ENCODE data around the gene RPA3. TPM values are rescaled to one million over a fixed set of nuclear protein-coding genes. Genes with fewer than 3 reads are reported as not detected.

RPA3 gene
- total RNA-seq, 2 donors from 2014 or later = 150 to 163 TPM

DNA sequence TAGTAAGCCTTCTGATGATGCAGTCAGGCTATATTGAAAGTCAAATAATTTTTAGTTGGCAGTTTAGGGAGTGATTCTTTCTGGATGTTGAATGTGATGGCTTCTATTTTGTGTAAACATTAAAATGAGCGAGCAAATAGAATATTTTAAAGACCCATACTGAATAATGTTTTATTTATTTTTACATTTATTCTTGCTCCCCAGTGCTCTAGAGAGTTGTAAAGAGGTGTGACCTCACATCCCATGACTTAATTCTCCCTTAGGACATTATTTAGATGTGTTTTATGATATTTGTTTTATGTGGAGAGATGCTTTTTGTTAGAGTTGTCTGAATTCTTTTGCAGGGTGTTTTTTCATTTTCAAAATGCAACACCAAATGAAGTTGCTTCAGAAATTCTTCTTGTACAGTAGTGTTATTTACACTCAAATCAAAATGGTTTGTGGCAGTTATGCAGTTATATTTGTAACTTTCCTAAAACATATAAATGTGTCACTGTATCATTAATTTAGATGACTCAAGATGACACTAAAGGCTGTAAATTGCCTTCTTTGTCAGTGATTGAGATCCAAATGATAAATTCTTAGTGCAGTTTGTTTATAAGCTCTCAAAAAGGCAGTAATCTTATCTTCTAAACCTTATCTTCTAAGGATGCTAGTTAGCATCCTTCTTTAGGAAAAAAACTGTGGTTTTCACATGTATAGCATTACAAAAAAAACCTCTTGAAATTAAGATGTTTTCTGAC, 65.4 kb downstream of the RPA3 start:
- no peak for DNase-seq (ENCODE audit: low spot score in 2 of 2)
- H3K36me3 Mint-ChIP-seq = peaks cover 10 to 18% of the 10 kb centered on the region in 2 donors
- peaks cover 0 to 7% of the 10 kb centered on the region in 2 donors for H3K9me3 Mint-ChIP-seq
- no peak for ATAC-seq
- H3K27ac Mint-ChIP-seq = no peak overlapping the region

DNA sequence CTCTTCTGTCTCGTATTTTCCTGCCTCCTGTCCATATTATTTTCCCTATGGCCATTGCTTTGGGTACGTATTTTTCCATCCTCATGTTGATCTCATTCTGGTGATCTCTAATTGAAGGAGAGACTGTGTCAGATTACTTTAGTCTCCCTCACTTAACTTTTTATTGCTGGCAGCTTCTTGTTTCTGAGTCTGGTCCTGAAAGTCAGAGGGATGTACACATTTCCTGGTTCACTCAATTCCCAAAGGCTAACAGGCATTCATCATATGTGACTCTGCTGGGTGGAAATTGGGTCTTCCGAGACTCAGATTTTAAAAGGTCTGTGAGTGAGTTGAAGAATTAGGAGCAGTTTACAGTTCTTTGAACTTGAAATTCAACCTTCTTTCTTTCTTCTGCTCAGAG, 66.9 kb downstream of the RPA3 start:
- H3K36me3 Mint-ChIP-seq = peaks cover 3 to 6% of the 10 kb centered on the region in 2 donors
- no peak for ATAC-seq

DNA sequence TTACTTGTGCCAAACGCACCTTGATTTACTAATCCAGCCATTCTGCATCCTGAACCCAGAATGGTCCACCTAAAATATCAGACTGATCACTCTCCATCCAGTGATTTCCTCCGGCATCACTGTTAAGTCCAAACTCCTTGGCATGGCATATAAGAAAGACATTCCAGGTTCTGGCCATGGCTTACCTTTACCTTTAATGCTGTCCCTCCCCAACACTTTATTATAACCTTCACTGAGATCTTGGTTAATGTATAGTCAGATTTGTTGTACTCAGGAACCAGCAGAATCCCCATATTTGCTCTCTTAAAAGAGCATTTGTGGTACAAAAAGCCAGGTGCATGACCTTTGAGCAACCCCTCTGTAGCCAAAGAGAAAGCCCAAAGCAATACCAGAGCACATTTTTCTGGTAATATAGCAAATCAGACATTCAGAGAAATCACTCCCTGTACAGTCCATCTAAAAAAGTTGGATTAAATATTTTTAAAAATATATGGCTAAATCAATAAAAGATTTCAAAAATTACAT, 67.7 kb downstream of the RPA3 start:
- DNase-seq (ENCODE audit: low spot score in 2 of 2) = no peak
- no peak for ATAC-seq
- Mint-ChIP-seq H3K9me3 (no peaks in the 10 kb centered on the region), H3K36me3 (peaks cover 0 to 11% of the 10 kb centered on the region in 2 donors), H3K27ac (no peak overlapping the region)

More for the DNA sequence above, 66.9 kb downstream of the RPA3 start:
- Mint-ChIP-seq H3K9me3 (no peaks in the 10 kb centered on the region), H3K27ac (peak overlapping the region in 1 of 2 donors; percentile 34)
- DNase-seq (ENCODE audit: low spot score in 2 of 2) = no peak

DNA sequence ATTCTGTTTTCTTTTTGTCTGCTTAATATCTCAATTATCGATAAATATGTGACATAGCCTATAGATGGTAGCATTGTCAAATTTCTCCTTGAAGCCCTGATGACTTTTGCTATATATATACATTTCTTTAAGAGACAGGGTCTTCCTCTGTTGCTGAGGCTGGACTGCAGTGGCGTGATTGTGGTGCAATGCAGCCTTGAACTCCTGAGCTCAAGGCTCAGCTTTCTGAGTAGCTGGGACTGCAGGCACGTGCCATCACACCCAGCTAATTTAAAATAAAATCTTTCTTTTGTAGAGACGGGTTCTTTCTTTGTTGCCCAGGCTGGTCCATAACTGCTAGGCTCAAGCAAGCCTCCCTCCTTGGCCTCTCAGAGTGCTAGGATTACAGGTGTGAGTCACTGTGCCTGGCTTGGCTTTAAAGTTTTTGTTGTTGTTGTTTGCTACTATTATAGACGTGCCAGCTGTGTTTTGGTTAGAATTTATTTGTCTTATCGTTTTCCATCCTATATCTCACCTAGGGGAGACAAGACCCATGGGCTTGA, 70.8 kb downstream of the RPA3 start:
- DNase-seq (ENCODE audit: low spot score in 2 of 2) (no peak), ATAC-seq (no peak)
- Mint-ChIP-seq H3K9me3 (no peaks in the 10 kb centered on the region), H3K36me3 (peaks cover 0 to 37% of the 10 kb centered on the region in 2 donors), H3K27ac (no peak overlapping the region)

DNA sequence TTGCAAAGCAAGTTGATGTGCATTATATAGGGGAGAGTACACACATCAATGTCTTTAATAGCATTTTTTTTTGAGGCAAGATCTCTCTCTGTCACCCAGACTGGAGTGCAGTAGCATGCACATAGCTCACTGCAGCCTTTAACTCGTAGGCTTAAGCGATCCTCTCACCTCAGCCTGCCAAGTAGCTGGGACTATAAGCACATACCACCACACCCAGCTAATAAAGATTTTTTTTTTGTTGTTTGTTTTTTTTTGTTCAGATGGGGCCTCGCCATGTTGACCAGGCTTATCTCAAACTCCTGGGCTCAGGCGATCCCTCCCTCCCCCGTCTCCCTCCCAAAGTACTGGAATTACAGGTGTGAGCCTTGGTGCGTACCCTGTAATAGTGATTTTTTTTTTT, 76.3 kb downstream of the RPA3 start:
- peaks cover 26 to 54% of the 10 kb centered on the region in 2 donors for H3K36me3 Mint-ChIP-seq
- DNase-seq (ENCODE audit: low spot score in 2 of 2) (no peak), ATAC-seq (no peak)
- H3K27ac Mint-ChIP-seq = peak overlapping the region in 1 of 2 donors; percentile 98
- H3K9me3 Mint-ChIP-seq = no peaks in the 10 kb centered on the region

DNA sequence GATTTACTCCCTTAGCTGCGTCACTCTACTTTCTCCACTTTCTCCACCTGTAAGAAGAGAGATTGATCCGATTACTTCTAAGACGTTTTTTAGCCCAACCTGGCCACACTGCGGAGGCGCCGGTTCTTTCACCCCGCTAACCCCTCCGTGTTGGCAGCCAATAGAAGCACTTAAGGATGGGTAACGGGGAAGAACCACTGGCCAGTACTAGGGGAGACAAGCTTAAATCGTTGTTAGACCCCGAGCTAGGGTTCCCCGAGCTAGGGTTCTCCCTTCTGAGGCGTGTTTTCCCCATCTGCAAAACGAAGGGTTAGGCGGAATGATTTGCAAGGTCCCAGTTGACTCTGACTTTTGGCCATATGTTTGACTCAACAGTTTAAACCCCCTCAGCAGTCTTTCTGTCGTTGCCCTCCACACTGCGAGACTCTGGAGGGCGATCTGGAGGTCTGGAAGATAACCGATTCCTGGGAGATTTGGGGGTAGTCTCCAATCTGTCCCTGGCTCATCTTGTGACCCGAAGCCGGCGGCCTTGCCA, 77.2 kb downstream of the RPA3 start:
- Mint-ChIP-seq H3K27ac (peak overlapping the region; percentile 98), H3K36me3 (peaks cover 26 to 53% of the 10 kb centered on the region in 2 donors), H3K9me3 (no peaks in the 10 kb centered on the region)
- DNase-seq (ENCODE audit: low spot score in 2 of 2) = no peak
- ATAC-seq = peak in 1 of 2 donors; percentile 3

DNA sequence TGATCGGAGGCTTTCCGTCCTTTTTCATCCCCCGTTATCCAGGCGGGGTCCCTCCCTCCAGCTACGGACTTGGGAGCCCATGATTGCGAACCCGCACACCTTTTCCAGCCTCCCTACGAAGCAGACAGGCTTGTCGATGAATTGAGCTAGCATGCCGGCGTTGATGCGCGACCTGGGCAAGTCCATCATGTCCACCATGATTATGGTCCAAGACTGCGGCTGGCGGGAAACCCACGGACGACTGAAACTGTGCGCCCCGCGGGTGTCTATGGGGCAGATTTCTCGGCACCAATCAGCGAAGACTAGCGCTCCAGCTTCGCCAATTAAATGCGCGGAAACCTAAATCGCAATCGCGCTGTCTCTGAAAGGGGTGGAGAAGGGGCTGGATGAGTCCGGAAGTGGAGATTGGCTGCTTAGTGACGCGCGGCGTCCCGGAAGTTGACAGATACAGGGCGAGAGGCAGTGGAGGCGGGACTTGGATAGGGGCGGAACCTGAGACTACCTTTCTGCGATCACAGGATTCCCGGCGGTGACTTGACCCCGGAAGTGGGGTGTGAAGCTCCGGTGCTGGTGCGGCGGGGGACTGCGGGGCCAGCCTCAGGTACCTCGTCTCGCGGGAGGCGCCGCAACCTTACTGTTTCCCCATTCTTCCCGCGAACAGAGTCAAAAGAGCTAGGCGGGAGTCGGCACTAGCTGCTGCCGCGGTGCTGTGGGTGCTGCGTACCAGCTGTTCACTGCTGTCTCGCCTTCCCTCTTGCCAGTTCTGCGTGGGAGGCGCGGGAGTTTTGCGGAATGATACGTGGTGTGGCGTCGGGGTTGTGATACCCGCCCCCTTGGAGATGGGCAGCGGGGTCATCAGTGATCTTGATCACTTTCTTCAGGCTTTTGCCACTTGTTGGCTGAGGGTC, 77.9 kb downstream of the RPA3 start, which contains the start of gene UMAD1:
Gene UMAD1 (plus strand): TSS at position 532 of the 908 bp plus-strand sequence. CDS start 32,620 bp downstream, outside the sequence.
- Mint-ChIP-seq H3K27ac (peak within 1 kb of the TSS; percentile 98), H3K36me3 (peaks cover 26 to 46% of the 10 kb centered on the region in 2 donors), H3K9me3 (no peaks in the 10 kb centered on the region)
- peak; percentile 91 to 99 for DNase-seq (ENCODE audit: low spot score in 2 of 2)
- peak; percentile 96 to 97 for ATAC-seq

DNA sequence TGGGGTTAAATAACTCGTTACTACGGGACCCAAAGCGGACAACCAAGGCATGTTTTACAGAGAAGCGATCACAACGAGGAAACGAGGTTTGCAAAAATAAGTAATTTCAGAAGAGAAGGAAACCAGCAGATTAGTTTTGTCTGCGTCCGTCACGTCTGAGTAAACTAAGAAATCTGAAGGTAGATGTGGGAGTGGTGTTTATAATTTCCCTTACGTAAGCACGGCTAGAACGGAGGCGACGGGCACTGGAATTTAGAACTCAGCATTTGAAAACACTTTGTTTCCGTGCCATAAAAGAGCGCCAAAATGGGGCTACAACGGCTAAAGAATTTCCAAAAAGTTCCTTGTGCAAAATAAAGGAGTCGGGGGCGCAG, 78.6 kb downstream of the RPA3 start:
- DNase-seq (ENCODE audit: low spot score in 2 of 2) = no peak

DNA sequence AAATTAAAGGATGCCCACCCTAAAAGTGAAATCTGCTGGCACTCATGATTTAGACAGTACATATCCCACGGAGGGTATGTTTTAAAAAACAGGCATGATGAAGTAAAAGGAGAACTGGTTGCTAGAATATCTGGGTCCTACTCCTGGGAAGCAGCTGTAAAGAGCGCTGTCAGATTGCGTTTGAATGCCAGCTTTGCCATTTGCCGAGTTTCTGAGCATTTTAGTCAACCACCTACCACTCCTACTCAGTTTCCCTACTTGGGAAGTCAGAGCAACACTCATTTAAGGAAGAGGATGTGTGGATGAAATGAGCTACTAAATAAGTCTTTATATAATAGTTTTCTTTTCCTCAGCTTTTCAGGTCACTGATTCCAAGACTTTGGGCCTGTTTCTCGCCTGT, 79.0 kb downstream of the RPA3 start:
- no peak for DNase-seq (ENCODE audit: low spot score in 2 of 2)
- peak overlapping the region; percentile 92 to 98 for H3K27ac Mint-ChIP-seq
- no peaks in the 10 kb centered on the region for H3K9me3 Mint-ChIP-seq
- peaks cover 26 to 39% of the 10 kb centered on the region in 2 donors for H3K36me3 Mint-ChIP-seq
- no peak for ATAC-seq

More for the DNA sequence above, 78.6 kb downstream of the RPA3 start:
- H3K9me3 Mint-ChIP-seq = no peaks in the 10 kb centered on the region
- H3K27ac Mint-ChIP-seq = peak overlapping the region; percentile 92 to 98
- peaks cover 26 to 43% of the 10 kb centered on the region in 2 donors for H3K36me3 Mint-ChIP-seq
- peak; percentile 23 to 43 for ATAC-seq

DNA sequence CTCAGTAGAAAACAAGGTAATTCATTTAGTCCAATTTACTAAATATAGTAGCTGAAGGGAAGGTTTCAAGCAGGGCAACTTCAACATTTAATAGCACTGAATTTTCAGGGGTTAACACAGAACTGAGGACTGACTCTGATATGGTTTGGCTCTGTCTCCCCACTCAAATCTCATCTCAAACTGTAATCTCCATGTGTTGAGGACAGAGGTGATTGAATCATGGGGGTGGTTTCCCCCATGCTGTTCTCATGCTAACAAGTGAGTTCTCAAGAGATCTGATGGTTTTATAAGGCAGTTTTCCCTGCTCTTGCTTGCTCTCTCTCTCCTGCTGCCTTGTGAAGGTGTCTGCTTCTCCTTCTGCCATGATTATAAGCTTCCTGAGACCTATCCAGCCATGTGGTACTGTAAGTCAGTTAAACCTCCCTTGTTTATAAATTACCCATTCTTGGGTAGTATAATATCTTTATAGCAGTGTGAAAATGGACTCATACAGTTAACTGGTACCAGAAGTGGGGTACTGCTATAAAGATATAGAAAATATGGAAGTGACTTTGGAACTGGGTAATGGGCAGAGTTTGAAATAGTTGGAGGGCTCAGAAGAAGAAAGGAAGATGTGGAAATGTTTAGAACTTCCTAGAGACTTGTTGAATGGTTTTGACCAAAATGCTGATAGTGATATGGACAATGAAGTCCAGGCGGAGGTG, 87.6 kb downstream of the RPA3 start:
- H3K36me3 Mint-ChIP-seq = peaks cover 8% of the 10 kb centered on the region in 2 donors
- DNase-seq (ENCODE audit: low spot score in 2 of 2) = no peak
- H3K9me3 Mint-ChIP-seq = peaks cover 0 to 19% of the 10 kb centered on the region in 2 donors
- no peak overlapping the region for H3K27ac Mint-ChIP-seq
- ATAC-seq = peak in 1 of 2 donors; percentile 66

DNA sequence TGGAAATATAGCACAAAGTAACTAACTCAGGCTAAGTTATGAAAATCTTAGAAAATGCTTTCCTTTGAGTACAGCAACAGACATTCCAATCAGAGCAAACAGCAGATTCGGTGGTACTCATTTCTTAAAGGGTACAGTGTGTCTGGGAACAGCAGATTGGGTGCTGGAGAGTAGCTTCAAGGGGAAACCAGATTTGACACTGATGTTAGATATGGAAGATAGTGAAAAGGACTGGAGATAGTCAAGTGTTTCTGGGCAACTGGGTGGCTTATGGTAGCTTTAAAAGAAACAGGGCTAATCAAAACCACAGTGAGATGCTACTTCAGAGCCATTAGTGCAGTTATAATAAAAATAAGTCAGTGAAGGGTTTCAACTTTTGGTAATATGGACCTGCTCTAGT, 89.9 kb downstream of the RPA3 start:
- no peak for ATAC-seq
- no peak overlapping the region for H3K27ac Mint-ChIP-seq
- peaks cover 8 to 9% of the 10 kb centered on the region in 2 donors for H3K36me3 Mint-ChIP-seq
- no peak for DNase-seq (ENCODE audit: low spot score in 2 of 2)
- peaks cover 0 to 22% of the 10 kb centered on the region in 2 donors for H3K9me3 Mint-ChIP-seq

DNA sequence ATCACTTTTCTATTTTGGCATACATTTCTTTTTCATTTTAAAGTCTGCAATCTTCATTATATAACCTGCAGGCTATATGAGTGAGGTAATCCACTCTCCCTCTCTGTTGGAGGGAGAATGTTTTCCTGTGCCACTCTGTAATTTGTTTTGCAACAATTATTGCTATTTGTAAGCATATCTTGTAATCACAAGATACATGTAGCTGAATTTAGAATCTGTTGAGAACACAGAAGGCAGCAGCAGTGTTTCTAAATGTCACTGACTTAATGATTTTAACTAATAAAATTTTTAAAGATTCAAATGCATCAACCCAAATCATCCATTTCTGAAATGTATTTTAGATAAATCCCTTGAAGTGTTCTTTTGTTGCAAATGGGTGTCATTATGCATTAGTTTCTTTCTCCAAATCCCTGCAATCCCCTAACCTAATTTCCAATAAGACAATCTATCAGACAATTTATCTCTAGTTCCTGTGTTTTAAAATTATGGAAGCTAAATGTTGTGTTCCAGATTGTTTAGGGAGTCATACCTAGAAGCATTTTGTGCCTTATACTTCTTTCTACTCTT, 97.7 kb downstream of the RPA3 start:
- no peak overlapping the region for H3K27ac Mint-ChIP-seq
- ATAC-seq (no peak), DNase-seq (ENCODE audit: low spot score in 2 of 2) (no peak)
- H3K36me3 Mint-ChIP-seq = peaks cover 0 to under 1% of the 10 kb centered on the region in 2 donors
- peaks cover 0 to 2% of the 10 kb centered on the region in 2 donors for H3K9me3 Mint-ChIP-seq

DNA sequence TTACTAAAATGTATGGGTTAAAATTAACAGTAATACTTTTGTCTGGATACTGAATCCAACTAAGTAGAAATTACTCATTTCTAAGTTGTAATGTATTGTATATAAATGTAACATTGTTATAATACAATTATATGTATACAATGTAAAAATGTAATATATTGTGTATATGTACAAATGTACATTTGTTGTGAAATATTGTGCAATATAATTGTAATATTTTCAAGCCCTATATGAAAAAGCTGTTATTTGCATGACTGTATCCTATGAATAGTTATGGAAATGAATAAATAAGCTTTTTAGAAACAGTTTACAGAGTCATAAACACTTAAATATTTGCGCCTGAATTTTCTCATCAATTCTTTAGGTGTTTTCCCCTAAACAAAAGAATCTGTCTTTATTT, 98.2 kb downstream of the RPA3 start:
- no peaks in the 10 kb centered on the region for H3K9me3 Mint-ChIP-seq
- H3K27ac Mint-ChIP-seq = no peak overlapping the region
- no peak for ATAC-seq
- no peak for DNase-seq (ENCODE audit: low spot score in 2 of 2)
- H3K36me3 Mint-ChIP-seq = no peaks in the 10 kb centered on the region

DNA sequence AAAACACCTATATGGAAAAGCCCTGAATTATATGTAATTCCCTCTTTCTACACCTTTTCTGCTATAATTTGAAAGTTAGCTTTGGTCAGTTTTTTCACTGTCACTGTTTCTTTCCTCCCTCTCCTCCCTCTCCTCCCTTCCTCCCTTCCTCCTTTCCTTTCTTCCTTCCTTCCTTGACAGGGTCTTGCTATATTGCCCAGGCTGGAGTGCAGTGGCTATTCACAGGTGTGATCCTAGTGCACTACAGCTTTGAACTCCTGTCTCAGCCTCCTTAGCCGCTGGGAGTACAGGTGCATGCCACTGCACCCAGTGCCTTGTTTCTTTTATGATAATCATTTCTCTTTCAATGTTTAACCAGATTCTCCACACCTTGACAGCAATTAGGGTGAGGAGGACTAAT, 100.0 kb downstream of the RPA3 start:
- Mint-ChIP-seq H3K9me3 (no peaks in the 10 kb centered on the region), H3K36me3 (no peaks in the 10 kb centered on the region), H3K27ac (no peak overlapping the region)
- ATAC-seq = no peak
- no peak for DNase-seq (ENCODE audit: low spot score in 2 of 2)

DNA sequence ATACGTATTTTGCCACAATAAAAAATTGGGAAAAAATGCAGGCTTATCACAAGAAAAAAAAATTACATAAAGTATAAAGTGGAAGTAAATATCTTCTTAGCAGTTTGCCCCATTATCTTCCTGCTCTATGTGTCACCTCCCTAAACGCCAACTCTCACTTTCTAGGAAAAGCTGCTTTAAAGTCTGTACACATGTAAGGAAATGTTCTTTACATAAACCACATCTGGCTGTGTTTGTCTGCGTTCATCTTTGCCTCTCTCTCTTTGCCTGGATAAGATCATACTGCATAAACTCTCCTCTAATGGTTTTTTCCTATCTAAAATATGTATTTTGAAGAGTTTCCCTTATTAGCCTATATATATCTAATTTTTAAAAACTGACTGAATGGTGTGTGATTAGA, 100.9 kb downstream of the RPA3 start:
- DNase-seq (ENCODE audit: low spot score in 2 of 2) = no peak
- Mint-ChIP-seq H3K27ac (no peak overlapping the region), H3K9me3 (no peaks in the 10 kb centered on the region), H3K36me3 (no peaks in the 10 kb centered on the region)
- ATAC-seq = no peak
